ENCODE measurements around the gene CSTPP1.
"Not testable (repeated sequence)": the region's sequence is repeated elsewhere in the genome, so short reads cannot be mapped to it uniquely, and the experiment has no call there.

Gene CSTPP1

DNA sequence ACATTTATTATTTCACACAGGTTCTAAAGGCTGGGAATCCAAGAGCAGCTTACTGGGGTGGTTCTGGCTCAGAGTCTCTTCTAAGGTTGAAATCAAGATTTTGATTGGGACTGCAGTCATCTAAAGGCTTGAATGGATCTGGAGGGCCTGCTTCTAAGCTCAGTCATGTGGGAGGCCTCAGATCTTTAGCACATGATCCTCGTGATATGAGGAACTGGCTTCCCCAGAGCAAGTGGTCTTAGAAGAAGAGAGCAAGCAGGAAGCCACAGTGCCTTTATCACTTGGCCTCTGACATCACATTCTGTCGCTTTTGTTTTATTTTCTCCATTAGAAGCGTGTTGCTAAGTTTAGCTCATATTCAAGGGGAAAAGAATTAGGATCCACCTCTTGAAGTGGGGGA, 151.2 kb downstream of the CSTPP1 start:
- H2AFZ ChIP-seq (ENCODE audit: low read length): no peak overlapping the region
- TF ChIP-seq, protein P1, sequence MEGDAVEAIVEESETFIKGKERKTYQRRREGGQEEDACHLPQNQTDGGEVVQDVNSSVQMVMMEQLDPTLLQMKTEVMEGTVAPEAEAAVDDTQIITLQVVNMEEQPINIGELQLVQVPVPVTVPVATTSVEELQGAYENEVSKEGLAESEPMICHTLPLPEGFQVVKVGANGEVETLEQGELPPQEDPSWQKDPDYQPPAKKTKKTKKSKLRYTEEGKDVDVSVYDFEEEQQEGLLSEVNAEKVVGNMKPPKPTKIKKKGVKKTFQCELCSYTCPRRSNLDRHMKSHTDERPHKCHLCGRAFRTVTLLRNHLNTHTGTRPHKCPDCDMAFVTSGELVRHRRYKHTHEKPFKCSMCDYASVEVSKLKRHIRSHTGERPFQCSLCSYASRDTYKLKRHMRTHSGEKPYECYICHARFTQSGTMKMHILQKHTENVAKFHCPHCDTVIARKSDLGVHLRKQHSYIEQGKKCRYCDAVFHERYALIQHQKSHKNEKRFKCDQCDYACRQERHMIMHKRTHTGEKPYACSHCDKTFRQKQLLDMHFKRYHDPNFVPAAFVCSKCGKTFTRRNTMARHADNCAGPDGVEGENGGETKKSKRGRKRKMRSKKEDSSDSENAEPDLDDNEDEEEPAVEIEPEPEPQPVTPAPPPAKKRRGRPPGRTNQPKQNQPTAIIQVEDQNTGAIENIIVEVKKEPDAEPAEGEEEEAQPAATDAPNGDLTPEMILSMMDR (IDR thresholded peaks at IDR 0.05; ENCODE audit: low read length): no peak
- TF ChIP-seq EZH2 (IDR thresholded peaks at IDR 0.05; ENCODE audit: borderline replicate concordance, low read length): no peak
- H3K9ac ChIP-seq (ENCODE audit: low read length): no peak overlapping the region
- no peak overlapping the region for H3K4me3 ChIP-seq (ENCODE audit: low read depth, low read length, poor library complexity, severe bottlenecking)
- H3K4me1 ChIP-seq (ENCODE audit: insufficient read depth, low read length, severe bottlenecking): peaks cover 7% of the 10 kb centered on the region
- no peak overlapping the region for H3K27ac ChIP-seq (ENCODE audit: low read depth, low read length, poor library complexity, severe bottlenecking)
- peaks cover 3% of the 10 kb centered on the region; the same call in 1 of the 2 replicates for H3K9me3 ChIP-seq (ENCODE audit: low read length)
- H3K4me2 ChIP-seq (ENCODE audit: low read length): no peak overlapping the region
- H4K20me1 ChIP-seq (ENCODE audit: insufficient read depth, low read length): no peaks in the 10 kb centered on the region
- H3K79me2 ChIP-seq (ENCODE audit: insufficient read depth, low read length): no peaks in the 10 kb centered on the region
- no peaks in the 10 kb centered on the region; the same call in 1 of the 2 replicates for H3K36me3 ChIP-seq (ENCODE audit: insufficient read depth, low read length)
- no peaks in the 10 kb centered on the region for H3F3A ChIP-seq (ENCODE audit: insufficient read depth, low read length)
- H3K9me2 ChIP-seq (ENCODE audit: low read depth, low read length): no peaks in the 10 kb centered on the region
- H3K27me3 ChIP-seq (ENCODE audit: insufficient read depth, low read length): no peaks in the 10 kb centered on the region

DNA sequence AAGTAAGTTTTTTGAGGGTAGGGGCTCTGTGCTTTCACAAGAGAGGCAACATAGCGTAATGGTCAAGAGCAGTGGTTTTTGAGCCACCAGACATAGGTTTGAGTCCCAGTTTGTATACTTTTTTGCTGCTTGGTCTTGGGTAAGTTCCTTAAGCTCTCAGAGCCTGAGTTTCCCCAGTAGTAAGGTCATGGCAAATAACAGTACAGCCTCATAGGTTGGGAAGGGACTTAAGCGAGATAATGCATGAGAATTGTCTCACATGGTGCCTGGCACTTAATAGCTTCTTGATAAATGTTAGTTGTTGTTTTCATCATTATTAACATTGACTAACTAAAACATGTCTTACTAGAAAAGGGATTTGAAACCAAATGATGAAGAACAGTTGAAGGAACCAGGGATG, 157.0 kb downstream of the CSTPP1 start:
- Histone ChIP-seq H3K9ac (ENCODE audit: low read length) (no peak overlapping the region), H3K4me1 (ENCODE audit: insufficient read depth, low read length, severe bottlenecking) (no peaks in the 10 kb centered on the region), H3F3A (ENCODE audit: insufficient read depth, low read length) (no peaks in the 10 kb centered on the region; the same call in 1 of the 2 replicates), H2AFZ (ENCODE audit: low read length) (no peak overlapping the region), H3K4me2 (ENCODE audit: low read length) (no peak overlapping the region), H3K36me3 (ENCODE audit: insufficient read depth, low read length) (peaks cover 3% of the 10 kb centered on the region; the same call in 1 of the 2 replicates), H3K4me3 (ENCODE audit: low read depth, low read length, poor library complexity, severe bottlenecking) (no peak overlapping the region), H3K27ac (ENCODE audit: low read depth, low read length, poor library complexity, severe bottlenecking) (no peak overlapping the region), H3K9me3 (ENCODE audit: low read length) (no peaks in the 10 kb centered on the region), H3K9me2 (ENCODE audit: low read depth, low read length) (no peaks in the 10 kb centered on the region), H3K79me2 (ENCODE audit: insufficient read depth, low read length) (no peaks in the 10 kb centered on the region), H4K20me1 (ENCODE audit: insufficient read depth, low read length) (no peaks in the 10 kb centered on the region), H3K27me3 (ENCODE audit: insufficient read depth, low read length) (no peaks in the 10 kb centered on the region)
- TF ChIP-seq, protein P1 (IDR thresholded peaks at IDR 0.05; ENCODE audit: low read length): no peak
- TF ChIP-seq EZH2 (IDR thresholded peaks at IDR 0.05; ENCODE audit: borderline replicate concordance, low read length): no peak

DNA sequence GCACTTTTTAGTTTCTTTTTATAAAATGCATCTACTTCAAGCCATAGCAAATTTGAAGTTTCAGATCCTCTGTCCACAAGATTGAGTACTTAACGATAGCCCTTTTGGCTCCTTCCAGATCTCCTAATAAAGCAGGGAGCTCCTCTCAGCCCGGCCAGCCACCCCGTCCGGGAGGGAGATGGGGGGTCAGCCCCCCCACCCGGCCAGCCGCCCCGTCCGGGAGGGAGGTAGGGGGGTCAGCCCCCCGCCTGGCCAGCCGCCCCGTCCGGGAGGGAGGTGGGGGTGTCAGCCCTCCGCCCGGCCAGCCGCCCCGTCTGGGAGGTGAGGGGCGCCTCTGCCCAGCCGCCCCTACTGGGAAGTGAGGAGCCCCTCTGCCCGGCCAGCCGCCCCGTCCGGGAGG, 160.3 kb downstream of the CSTPP1 start:
- H3K27me3 ChIP-seq (ENCODE audit: insufficient read depth, low read length); H3K9me2 ChIP-seq (ENCODE audit: low read depth, low read length); H4K20me1 ChIP-seq (ENCODE audit: insufficient read depth, low read length); H3K9ac ChIP-seq (ENCODE audit: low read length); H3K4me1 ChIP-seq (ENCODE audit: insufficient read depth, low read length, severe bottlenecking); H3K36me3 ChIP-seq (ENCODE audit: insufficient read depth, low read length); H3K27ac ChIP-seq (ENCODE audit: low read depth, low read length, poor library complexity, severe bottlenecking); H3F3A ChIP-seq (ENCODE audit: insufficient read depth, low read length); H2AFZ ChIP-seq (ENCODE audit: low read length); H3K79me2 ChIP-seq (ENCODE audit: insufficient read depth, low read length); H3K4me2 ChIP-seq (ENCODE audit: low read length); H3K9me3 ChIP-seq (ENCODE audit: low read length); H3K4me3 ChIP-seq (ENCODE audit: low read depth, low read length, poor library complexity, severe bottlenecking): not testable (repeated sequence)

DNA sequence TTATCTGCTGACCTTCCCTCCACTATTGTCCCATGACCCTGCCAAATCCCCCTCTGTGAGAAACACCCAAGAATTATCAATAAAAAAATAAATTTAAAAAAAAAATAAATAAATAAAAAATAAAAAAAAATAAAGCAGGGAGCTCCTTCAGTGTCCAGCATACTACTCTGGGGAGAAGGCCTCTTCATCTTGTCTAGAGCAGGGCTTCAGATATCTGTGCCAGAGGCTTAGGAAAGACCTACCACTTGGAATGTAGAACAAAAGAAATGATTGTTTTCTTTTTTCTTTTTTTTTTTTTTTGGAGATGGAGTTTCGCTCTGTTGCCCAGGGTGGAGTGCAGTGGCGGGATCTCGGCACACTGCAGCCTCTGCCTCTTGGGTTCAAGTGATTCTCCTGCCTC, 161.7 kb downstream of the CSTPP1 start:
- H3K27ac ChIP-seq (ENCODE audit: low read depth, low read length, poor library complexity, severe bottlenecking); H3K79me2 ChIP-seq (ENCODE audit: insufficient read depth, low read length); H3K9ac ChIP-seq (ENCODE audit: low read length); H3K4me2 ChIP-seq (ENCODE audit: low read length); H3K27me3 ChIP-seq (ENCODE audit: insufficient read depth, low read length); H3K4me1 ChIP-seq (ENCODE audit: insufficient read depth, low read length, severe bottlenecking); H3K9me2 ChIP-seq (ENCODE audit: low read depth, low read length); H4K20me1 ChIP-seq (ENCODE audit: insufficient read depth, low read length); H3K9me3 ChIP-seq (ENCODE audit: low read length); H2AFZ ChIP-seq (ENCODE audit: low read length); H3F3A ChIP-seq (ENCODE audit: insufficient read depth, low read length); H3K4me3 ChIP-seq (ENCODE audit: low read depth, low read length, poor library complexity, severe bottlenecking); H3K36me3 ChIP-seq (ENCODE audit: insufficient read depth, low read length): not testable (repeated sequence)

Data from OCI-LY1 (cell line).